GM21515 (cell line): ENCODE data around the gene ALOX5.

Source experiments
- ATAC-seq: cut with Tn5 transposase; IDR thresholded peaks from one replicate; pipeline ENCODE4 v1.9.1; 2021; ENCODE audit not compliant: unreplicated experiment

ALOX5 gene

GRCh38 chr10:45422866-45423659 lies 49.0 kb downstream of the ALOX5 start:
- ATAC-seq, result no peak

- ATAC-seq, result no peak
Observed at GRCh38 chr10:45423976-45424499, 50.0 kb downstream of the ALOX5 start.

GRCh38 chr10:45424668-45425404 lies 50.8 kb downstream of the ALOX5 start:
- no peak for ATAC-seq

- ATAC-seq, result no peak
Observed at GRCh38 chr10:45425621-45426563, 51.9 kb downstream of the ALOX5 start.

GRCh38 chr10:45427262-45427969 lies 53.4 kb downstream of the ALOX5 start:
- ATAC-seq, result no peak

GRCh38 chr10:45427970-45428366 lies 54.0 kb downstream of the ALOX5 start:
- no peak for ATAC-seq

- ATAC-seq, result no peak
Observed at GRCh38 chr10:45428611-45429510, 54.8 kb downstream of the ALOX5 start.

GRCh38 chr10:45429790-45430189 lies 55.8 kb downstream of the ALOX5 start:
- no peak for ATAC-seq

GRCh38 chr10:45432113-45432512 lies 58.1 kb downstream of the ALOX5 start:
- no peak for ATAC-seq

GRCh38 chr10:45432700-45433472 lies 58.9 kb downstream of the ALOX5 start:
- ATAC-seq, result no peak

- ATAC-seq, result peak; percentile 97
Observed at GRCh38 chr10:45433716-45434469, 59.9 kb downstream of the ALOX5 start.

GRCh38 chr10:45437587-45438465 lies 63.8 kb downstream of the ALOX5 start:
- ATAC-seq, result no peak

- ATAC-seq, result no peak
Observed at GRCh38 chr10:45438466-45439090, 64.6 kb downstream of the ALOX5 start.

GRCh38 chr10:45439365-45439764 lies 65.3 kb downstream of the ALOX5 start:
- ATAC-seq, result no peak

- no peak for ATAC-seq
Observed at GRCh38 chr10:45439873-45440272, 65.9 kb downstream of the ALOX5 start.

GRCh38 chr10:45440511-45441062 lies 66.6 kb downstream of the ALOX5 start:
- ATAC-seq, result no peak
